ENCODE data around the gene RBMS3.
"Not testable (repeated sequence)": the region's sequence is repeated elsewhere in the genome, so short reads cannot be mapped to it uniquely, and the experiment has no call there.

RBMS3 gene

GRCh38 chr3:29280404-29281093 lies at the start of gene RBMS3:
TSS of gene RBMS3 (plus strand) at chr3:29281071.
- peak; percentile 35 to 75 for DNase-seq

DNA sequence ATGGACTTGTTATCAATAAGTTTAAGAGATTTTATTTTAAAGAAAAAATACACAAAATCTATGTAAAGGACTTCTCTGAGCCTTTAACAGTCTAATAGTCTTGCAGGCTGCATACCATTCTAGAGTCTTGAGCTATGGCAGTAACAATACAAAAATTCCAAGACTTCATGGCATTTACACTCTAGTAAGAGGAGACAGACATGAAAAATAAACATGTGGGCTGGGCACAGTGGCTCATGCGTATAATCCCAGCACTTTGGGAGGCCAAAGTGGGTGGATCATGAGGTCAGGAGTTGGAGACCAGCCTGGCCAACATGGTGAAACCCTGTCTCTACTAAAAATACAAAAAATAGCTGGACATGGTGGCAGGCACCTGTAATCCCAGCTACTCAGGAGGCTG lies 47.7 kb upstream of the RBMS3 start:
- DNase-seq, result not testable (repeated sequence)

DNA sequence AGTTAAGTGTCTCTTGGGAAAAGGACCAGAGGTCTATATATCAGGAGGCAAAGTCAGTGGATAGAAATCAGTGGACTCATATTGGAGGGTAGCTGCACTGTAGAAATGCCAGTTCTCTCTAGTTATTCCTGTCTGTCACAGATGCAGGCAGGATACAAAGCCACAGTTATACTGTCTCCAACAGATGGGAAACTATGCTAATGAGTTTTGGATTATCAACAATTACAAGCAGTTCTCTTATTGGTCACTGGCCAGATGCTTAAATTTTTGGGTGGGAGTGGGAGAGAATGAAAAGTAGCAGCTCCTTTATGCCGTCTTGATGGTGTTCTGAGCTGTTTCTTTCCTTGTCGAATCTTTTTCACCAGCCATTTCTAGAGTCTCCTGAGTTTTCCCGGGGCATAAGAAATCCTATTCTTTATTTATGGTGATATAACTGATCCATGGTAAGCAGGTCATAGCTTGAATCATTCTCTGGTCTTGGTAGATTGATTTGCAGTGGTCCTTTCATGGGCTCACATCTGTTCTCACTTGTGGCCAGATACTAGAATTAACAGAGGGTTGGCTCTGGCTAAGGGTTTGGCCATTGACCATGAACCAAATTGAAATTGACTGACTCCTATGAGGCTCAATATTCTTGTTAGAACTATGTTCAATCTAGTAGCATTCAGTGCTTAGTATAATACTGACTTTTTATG lies 44.6 kb upstream of the RBMS3 start:
- DNase-seq, result no peak

GRCh38 chr3:29239376-29239775 lies 41.5 kb upstream of the RBMS3 start:
- no peak for DNase-seq

DNA sequence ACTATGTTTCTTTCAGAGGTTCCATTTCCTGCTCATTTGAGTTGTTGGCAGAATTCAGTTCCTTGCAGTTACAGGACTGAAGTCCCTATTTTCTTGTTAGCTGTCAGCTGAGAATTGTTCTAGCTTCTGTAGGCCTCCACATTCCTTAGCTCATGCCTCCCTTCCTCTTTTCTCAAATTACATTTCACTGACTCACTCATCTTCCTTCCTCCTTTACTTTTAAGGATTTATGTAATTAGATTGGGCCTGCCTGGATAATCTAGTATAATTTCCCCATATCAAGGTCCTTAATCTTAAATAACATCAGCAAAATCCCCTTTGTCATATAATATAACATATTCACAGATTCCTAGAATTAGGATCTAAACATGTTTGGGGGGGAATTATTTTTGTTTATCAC lies 40.6 kb upstream of the RBMS3 start:
- no peak for DNase-seq

DNA sequence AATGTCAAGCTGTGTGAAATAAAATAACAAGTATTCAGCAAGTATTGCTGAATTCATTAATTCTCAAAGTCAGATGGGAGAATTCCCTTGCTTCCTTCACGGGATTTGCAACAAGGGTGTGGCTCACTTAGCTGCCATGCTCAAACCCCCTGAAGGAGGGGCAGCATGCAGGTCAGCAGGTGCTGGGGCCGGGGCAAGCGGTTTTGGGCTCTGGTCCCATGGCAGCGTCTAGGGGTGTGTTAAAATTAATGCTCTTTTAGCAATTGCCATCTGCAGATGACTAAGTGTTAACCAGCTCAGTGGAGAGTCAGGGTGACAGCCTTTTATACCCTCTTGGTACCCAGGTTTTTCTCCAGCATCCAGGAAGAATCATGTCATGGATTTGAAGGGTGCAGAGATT lies 40.0 kb upstream of the RBMS3 start:
- no peak for DNase-seq

- no peak for DNase-seq
These were observed 39.0 kb upstream of the RBMS3 start for GRCh38 chr3:29241855-29242254.

DNA sequence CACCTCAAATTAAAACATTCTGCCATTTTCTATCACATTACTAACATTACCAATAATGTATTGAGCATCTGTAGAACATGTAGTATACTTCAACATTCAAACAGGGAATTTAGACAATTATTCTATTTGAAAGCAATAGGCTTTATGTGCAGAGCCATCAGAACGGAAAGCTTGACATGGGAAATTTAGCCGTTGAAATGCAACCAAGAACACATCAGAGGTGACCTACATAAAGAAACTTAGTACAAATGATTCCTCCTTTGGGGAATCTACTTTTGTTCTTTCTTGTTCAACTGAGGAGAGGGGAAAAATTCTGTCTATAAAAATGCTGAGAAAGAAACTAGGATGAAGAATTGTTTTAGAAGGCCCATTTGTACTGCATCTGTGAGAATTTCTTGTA lies 38.6 kb upstream of the RBMS3 start:
- DNase-seq, result no peak

GRCh38 chr3:29245441-29245840 lies 35.4 kb upstream of the RBMS3 start:
- DNase-seq, result no peak

DNA sequence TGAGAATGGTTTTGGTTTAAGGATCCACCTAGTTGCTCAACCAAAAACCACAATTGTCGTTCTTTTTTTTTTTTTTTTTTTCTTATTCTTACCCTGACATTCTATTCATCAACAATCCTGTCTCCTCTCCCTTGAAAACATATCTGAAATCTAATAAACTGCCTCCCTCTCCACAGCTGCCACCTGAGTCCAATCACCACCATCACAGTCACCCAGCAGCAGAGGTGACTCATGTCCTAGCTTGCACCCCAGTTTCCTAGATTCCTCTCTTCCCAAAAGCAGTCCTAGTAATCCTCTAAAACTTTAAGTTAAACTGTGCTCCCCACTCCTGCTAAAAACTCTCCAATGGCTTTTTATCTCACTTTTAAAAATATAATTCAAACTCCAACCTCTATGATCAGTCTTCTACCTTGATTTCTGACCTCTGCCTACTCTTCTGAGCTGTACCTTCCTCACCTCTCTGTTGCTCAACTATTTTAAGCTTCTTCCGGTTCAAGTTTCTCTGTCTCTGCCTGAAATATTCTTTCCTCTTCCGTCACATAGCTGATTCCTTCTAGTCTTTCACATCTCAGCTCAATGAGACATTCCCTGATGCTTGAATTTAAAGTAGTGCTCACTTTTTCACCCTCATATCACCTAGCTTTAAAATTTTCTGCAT lies 33.7 kb upstream of the RBMS3 start:
- no peak for DNase-seq

DNA sequence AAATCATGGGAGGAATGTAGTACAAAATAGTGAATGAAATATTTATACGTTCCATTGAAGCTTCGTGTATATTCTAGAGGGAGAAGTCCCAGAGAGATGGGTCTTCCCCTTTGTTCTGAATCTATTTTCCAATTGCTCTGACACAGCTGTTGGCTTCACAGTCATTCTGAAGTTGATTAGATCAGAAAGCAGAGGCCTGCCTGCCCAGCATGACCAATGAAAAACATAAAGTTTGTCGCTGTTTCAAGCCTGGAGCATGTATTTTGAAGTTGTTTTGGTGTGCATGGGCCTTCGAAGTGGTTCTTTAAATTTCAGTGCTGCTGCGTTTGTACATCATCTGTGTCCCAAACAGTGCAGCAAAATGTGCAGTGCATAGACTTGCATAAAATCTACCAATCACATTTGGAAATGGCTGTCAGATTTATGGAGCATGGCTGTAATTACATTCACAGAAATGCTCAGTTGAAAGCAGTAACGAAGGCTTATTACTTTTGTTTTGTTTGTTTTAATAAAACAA lies 31.0 kb upstream of the RBMS3 start:
- no peak for DNase-seq

GRCh38 chr3:29255854-29256696 lies 24.8 kb upstream of the RBMS3 start:
- no peak for DNase-seq

DNA sequence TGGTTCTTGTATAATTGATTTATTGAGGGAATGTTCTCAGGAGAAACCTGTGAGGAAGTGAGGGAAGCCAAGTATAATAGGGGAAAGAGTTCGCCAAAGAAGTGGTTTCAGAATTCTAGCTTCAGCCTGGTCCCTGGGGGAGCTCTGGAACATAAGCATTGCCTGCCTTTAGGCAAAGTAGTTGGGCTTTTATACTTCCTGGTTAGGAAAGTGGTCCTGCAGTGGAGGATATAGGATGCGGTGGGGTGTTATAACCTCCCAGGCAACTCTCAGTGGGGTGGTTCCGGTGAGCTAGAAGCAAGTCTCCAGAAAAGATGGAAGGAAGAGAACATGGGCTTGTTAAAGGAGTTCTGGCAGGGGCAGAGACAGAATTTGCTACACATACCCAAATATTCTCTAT lies 22.7 kb upstream of the RBMS3 start:
- no peak for DNase-seq

DNA sequence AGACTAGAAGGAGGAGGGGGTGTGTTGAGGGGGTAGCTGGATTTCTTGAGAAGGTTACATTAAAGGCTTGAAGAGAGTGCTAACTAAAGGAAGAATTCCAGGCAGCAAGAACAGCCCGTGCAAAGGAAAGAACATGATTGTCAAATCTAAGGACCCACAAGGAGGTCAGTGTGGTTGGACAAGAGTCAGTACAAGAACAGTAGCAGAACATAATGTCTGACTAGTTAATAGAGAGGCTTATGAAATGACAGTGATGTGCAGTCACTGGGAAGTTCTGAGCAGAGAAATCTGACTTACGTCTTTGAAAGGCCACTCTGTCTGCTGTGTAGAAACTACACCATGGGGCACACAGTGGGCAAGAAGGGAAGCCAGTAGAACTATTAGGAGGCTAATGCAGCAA lies 19.8 kb upstream of the RBMS3 start:
- no peak for DNase-seq

GRCh38 chr3:29263476-29263875 lies 17.4 kb upstream of the RBMS3 start:
- no peak for DNase-seq

DNA sequence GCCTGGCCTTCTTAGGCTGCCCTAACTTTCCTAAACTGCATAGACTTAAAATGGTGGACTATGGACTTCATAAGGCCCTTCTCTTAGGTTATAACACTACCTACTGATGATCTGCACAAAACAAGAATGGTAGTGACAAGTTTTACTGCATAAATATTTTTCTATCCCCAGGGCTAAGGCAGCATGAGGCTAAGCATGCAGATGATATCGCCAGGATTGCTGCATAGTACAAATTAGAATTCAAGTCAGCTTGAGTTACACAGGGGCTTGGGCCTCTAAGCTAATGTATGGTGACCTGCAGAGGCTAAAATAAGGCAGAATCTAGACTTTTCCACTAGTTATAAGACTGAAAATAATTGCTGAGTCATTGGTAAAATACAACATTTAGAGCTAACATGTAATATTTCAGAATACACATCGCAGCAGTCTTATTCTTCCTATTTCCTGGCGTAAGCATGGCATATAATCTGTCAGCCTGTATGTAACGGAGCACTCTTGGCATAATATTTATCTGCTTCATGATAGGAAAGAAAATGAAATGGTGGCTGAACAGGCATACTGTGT lies 15.3 kb upstream of the RBMS3 start:
- no peak for DNase-seq

- no peak for DNase-seq
These were observed 13.6 kb upstream of the RBMS3 start for GRCh38 chr3:29267226-29267625.

DNA sequence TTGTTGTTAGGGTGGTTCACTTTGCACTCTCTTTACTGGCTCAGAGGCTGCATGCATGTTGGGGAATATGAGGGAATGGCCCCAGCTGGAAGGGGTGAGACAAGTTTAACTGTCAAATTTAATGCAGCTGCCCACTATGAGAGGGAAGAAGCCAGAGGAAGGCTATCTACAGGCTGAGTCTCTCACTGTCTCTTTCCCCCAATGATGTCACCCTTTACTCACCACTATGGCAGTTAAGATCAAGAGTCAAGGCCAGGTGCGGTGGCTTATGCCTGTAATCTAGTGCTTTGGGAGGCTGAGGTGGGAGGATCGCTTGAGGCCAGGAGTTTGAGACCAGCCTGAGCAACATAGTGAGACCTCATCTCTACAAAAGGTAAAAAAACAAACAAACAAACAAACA lies 12.2 kb upstream of the RBMS3 start:
- DNase-seq, result no peak

GRCh38 chr3:29270752-29271151 lies 10.1 kb upstream of the RBMS3 start:
- no peak for DNase-seq

- DNase-seq, result no peak
These were observed 9.4 kb upstream of the RBMS3 start for GRCh38 chr3:29271475-29271874.

DNA sequence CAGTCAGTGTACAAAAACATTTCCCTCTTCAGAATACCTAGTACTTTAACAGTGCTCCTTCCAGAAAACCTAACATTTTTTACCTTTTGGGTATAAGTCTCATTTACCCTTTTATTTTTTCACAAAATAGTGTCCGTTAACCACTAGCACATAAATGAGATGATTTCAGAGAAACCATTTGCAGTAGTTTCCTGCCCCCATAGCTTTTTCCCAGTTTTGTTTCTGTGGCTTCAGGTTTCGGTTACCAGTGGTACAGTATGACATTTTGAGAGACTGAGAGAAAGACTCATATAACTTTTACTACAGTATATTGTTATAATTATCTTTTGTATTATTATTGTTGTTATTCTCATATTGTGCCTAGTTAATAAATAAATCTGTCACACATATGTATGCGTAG lies 6.2 kb upstream of the RBMS3 start:
- DNase-seq, result no peak

GRCh38 chr3:29275309-29275708 lies 5.6 kb upstream of the RBMS3 start:
- DNase-seq, result no peak

- no peak for DNase-seq
These were observed 3.6 kb upstream of the RBMS3 start for GRCh38 chr3:29277249-29277648.

All from hippocampal formation (tissue), 2 donors.